Activated CD8-positive, alpha-beta T cell treated with anti-CD3 and anti-CD28 coated beads for 36 hours (primary cell): Measurements from ENCODE around the gene OR2F1. TPM values are rescaled to one million over a fixed set of nuclear protein-coding genes. Genes with fewer than 3 reads are reported as not detected.

Experiments used
- ATAC-seq: fragments of 200-7000 bp; cut with Tn5 transposase; one replicate; pipeline ENCODE4 v1.10.0; 2021; ENCODE audit warnings: mild to moderate bottlenecking, moderate library complexity
- CTCF ChIA-PET: fragments of 350-600 bp; sonication (Branson Sonifier 250); formaldehyde crosslinking; loops from one replicate; lab custom pipeline; 2021; ENCODE audit warnings: antibody characterized with exemption; lab: Charles Lee
- POLR2A ChIA-PET: fragments of 350-600 bp; sonication (Branson Sonifier 250); formaldehyde crosslinking; loops from one replicate; lab custom pipeline; 2021; ENCODE audit warnings: antibody characterized with exemption; lab: Charles Lee
- DNase-seq: peaks from one replicate; pipeline ENCODE4 v3.0.0-alpha.2; 2020
- H3K27ac Mint-ChIP-seq: one replicate; pipeline ENCODE4 v1.8.0; 2021; ENCODE audit warnings: mild to moderate bottlenecking, mixed read lengths
- H3K27me3 Mint-ChIP-seq: one replicate; pipeline ENCODE4 v1.8.0; 2021; ENCODE audit warnings: mixed read lengths
- H3K36me3 Mint-ChIP-seq: one replicate; pipeline ENCODE4 v1.8.0; 2021; ENCODE audit warnings: low read depth, mixed read lengths
- H3K4me1 Mint-ChIP-seq: one replicate; pipeline ENCODE4 v1.8.0; 2021; ENCODE audit warnings: low read depth, mixed read lengths
- H3K4me3 Mint-ChIP-seq: one replicate; pipeline ENCODE4 v1.8.0; 2021; ENCODE audit warnings: mild to moderate bottlenecking, moderate library complexity, mixed read lengths
- H3K9me3 Mint-ChIP-seq: one replicate; pipeline ENCODE4 v1.8.0; 2021; ENCODE audit warnings: mixed read lengths
- intact Hi-C: fragments of 100-400 bp; cut with micrococcal nuclease; formaldehyde crosslinking; loops from one replicate; pipeline ENCODE4 v1.10.0; 2022
- total RNA-seq, 2 experiments: library from RNA; stranded (reverse); gene quantifications; one replicate each; pipeline ENCODE4 v1.2.3, GENCODE V29; 2021
- TF ChIP-seq, protein P1 (sequence below): fragments of 200-600 bp; IDR thresholded peaks from one replicate; pipeline ENCODE4 v1.8.0; 2022; ENCODE audit warnings: antibody characterized with exemption, mild to moderate bottlenecking

Gene OR2F1
- total RNA-seq, 2 experiments from 2014 or later = not detected

DNA sequence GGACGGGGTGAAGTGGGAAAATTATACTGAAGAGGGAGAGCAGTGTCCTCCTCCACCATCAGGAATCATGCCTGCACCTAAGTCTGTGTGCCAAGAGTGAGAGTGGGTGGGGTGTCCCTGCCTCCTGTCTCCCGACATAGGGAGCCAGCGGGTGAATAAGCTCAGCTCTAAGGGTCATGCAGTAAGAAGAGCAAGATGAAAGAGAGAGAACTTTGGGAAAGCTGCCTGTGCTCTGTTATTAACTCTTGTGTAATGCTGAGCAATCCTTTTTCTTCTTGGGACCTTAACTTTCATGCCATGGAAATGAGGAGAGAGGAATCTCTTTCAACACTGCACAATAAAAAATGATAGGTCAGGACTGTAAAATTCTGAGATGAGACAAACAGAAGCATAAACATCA is 44.8 kb upstream of the OR2F1 start:
- ATAC-seq (no peak), DNase-seq (no peak)
- TF ChIP-seq, protein P1, sequence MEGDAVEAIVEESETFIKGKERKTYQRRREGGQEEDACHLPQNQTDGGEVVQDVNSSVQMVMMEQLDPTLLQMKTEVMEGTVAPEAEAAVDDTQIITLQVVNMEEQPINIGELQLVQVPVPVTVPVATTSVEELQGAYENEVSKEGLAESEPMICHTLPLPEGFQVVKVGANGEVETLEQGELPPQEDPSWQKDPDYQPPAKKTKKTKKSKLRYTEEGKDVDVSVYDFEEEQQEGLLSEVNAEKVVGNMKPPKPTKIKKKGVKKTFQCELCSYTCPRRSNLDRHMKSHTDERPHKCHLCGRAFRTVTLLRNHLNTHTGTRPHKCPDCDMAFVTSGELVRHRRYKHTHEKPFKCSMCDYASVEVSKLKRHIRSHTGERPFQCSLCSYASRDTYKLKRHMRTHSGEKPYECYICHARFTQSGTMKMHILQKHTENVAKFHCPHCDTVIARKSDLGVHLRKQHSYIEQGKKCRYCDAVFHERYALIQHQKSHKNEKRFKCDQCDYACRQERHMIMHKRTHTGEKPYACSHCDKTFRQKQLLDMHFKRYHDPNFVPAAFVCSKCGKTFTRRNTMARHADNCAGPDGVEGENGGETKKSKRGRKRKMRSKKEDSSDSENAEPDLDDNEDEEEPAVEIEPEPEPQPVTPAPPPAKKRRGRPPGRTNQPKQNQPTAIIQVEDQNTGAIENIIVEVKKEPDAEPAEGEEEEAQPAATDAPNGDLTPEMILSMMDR = no peak
- intact Hi-C loops = loop anchor here (10.0 kb wide), 1 partner anchor 215 kb away; the partner anchor contains the start of gene OR2A14
- POLR2A ChIA-PET = interaction anchor here (1.1 to 1.3 kb wide), 2 partner anchors 8 to 20 kb away, joined by 3 to 4 read pairs; partner anchors contain the start of gene TCAF1
- peaks cover 10% of the 10 kb centered on the region for H3K27me3 Mint-ChIP-seq
- no peaks in the 10 kb centered on the region for H3K9me3 Mint-ChIP-seq
- H3K27ac Mint-ChIP-seq = no peak overlapping the region
- H3K36me3 Mint-ChIP-seq = no peaks in the 10 kb centered on the region
- CTCF ChIA-PET = interaction anchor here (3.7 kb wide), 1 partner anchor 8 kb away, joined by 21 read pairs; the partner anchor contains the start of gene TCAF1
- H3K4me1 Mint-ChIP-seq = peaks cover 18% of the 10 kb centered on the region
- H3K4me3 Mint-ChIP-seq = no peak overlapping the region

DNA sequence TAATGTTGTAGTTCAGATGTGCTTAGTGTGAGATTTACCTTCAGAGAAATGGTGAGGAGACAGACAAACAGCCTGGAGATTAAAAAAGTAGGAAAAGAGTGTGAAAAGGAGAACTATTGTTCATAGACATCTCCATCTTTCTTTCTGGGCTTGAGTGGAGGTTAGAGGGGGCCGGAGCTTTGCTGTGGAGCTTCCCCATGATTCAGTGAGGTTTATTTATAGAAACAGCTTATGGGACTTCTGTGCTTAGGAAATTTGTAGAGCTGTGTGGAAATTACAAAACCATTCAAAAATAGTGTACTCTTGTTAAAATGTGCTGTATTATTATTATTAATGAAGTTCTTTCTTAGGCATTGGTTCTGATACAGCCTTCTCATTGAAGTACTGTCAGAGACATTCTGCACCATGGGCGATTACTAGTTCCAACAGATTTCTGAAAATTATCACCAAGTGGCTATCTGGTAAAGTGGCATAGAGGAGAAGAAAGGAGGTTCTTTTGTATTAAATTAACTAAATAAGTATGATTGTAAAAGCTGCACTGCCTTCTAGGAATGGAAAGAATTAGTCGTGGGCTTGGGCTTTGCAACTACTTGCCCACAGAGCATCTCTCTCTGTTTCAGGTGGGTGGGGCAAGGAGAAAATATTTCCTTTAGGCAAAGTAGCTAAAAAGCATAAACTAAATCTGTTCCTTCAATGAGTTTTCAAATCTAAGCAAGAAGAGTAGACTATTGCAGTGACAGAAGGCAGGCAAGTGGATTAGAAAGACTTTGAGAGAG is 44.0 kb upstream of the OR2F1 start:
- peak; percentile 18 for DNase-seq
- Mint-ChIP-seq H3K4me1 (peaks cover 18% of the 10 kb centered on the region), H3K27me3 (peaks cover 10% of the 10 kb centered on the region), H3K36me3 (no peaks in the 10 kb centered on the region), H3K4me3 (no peak overlapping the region), H3K9me3 (no peaks in the 10 kb centered on the region), H3K27ac (no peak overlapping the region)
- ChIA-PET CTCF (interaction anchor here (1.1 to 3.7 kb wide), 3 partner anchors 9 to 217 kb away, joined by 3 to 21 read pairs (median 3); partner anchors contain the start of gene TCAF1), POLR2A (interaction anchor here (1.1 to 1.3 kb wide), 2 partner anchors 9 to 19 kb away, joined by 3 to 4 read pairs; partner anchors contain the start of gene TCAF1)
- peak; percentile 74 for ATAC-seq
- intact Hi-C loops = no loop called here
- TF ChIP-seq, protein P1 = no peak

DNA sequence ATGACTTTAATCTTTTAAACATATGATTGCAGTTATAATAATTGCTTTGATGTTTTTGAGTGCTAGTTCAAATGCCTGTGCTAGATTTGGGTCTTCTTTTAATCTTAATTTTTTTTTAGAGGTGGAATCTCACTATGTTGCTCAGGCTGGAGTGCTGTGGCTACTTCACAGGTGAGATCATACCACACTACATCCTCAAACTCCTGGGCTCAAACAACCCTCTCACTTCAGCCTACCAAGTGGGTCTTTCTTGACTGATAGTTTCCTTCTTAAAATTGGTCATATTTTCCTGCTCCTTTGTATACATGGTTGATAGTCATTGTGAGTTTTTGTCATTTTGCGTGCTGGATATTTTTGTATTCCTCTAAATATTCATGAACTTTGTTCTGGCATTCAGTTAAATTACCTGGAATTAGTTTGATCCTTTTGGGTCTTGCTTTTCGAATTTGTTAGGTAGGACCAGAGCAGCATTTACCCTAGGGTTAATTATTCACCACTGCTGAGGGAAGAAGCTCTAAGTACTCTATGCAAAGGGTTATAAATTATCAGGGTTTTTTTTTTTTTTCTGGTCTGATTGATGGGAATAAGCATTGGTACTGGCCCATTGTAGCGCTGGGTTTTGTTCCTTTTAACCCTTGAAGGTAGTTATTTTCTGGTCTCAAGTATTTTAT is 40.6 kb upstream of the OR2F1 start:
- TF ChIP-seq, protein P1 = no peak
- ChIA-PET POLR2A (no interaction called here), CTCF (interaction anchor here (0.8 to 1.2 kb wide), 2 partner anchors 10 to 203 kb away, joined by 3 to 4 read pairs; no protein-coding TSS in a partner anchor)
- Mint-ChIP-seq H3K4me3 (no peak overlapping the region), H3K27me3 (peaks cover 19% of the 10 kb centered on the region), H3K9me3 (no peaks in the 10 kb centered on the region), H3K4me1 (peaks cover 12% of the 10 kb centered on the region), H3K36me3 (no peaks in the 10 kb centered on the region), H3K27ac (no peak overlapping the region)
- DNase-seq (no peak), ATAC-seq (peak; percentile 30)
- intact Hi-C loops = no loop called here

DNA sequence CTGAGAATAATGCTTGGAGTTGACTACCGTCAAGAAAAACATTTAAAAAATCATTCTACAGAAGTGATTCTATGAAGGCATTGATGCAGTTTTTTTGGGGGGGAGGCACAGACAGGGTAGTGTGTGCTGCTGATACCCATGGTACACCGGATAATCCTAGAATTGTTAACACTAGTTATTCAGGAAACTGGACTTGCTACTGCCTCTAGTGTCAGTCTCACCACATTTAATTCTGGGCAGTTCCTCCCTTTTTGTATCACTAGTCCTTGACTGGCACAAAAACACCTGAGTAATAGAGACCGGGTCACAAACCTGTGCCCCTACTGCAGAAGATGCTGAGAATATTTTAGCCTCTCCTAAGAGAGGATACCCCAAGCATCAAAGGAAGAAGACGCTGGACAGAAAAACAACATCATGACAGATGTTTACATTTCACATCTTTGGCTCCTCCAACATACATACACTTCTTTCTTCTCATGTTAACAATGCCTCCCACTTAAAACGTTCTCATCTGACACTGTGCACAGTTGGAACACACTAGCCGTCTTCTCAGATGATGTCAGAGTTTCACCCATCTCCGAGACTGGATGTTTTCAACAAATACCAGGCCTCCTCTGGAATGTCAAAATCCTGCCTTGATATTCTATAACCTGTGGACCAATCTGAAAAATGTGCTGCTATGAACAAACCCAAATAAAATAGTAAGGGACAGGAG is 39.5 kb upstream of the OR2F1 start:
- POLR2A ChIA-PET = no interaction called here
- no peaks in the 10 kb centered on the region for H3K36me3 Mint-ChIP-seq
- no peak for DNase-seq
- intact Hi-C loops = no loop called here
- no peak overlapping the region for H3K27ac Mint-ChIP-seq
- no peak overlapping the region for H3K4me3 Mint-ChIP-seq
- H3K27me3 Mint-ChIP-seq = peaks cover 22% of the 10 kb centered on the region
- no peaks in the 10 kb centered on the region for H3K9me3 Mint-ChIP-seq
- H3K4me1 Mint-ChIP-seq = peaks cover 12% of the 10 kb centered on the region
- TF ChIP-seq, protein P1 = no peak
- ATAC-seq = no peak
- CTCF ChIA-PET = interaction anchor here (1.2 kb wide), 1 partner anchor 11 kb away, joined by 4 read pairs; no protein-coding TSS in a partner anchor
